Stimulated activated CD8-positive, alpha-beta memory T cell treated with anti-CD3 and anti-CD28 coated beads, Interleukin-2, amount 100 ng/mL, for 1 hour (primary cell): ENCODE results near the gene OR10K1.
"Not testable (repeated sequence)": the region's sequence is repeated elsewhere in the genome, so short reads cannot be mapped to it uniquely, and the experiment has no call there.

Source experiments
- DNase-seq, 2 donors: peaks; one replicate each; pipeline ENCODE4 v3.0.0-alpha.2; 2020; ENCODE audit warnings: low read depth in 2 of 2

Gene OR10K1, protein sequence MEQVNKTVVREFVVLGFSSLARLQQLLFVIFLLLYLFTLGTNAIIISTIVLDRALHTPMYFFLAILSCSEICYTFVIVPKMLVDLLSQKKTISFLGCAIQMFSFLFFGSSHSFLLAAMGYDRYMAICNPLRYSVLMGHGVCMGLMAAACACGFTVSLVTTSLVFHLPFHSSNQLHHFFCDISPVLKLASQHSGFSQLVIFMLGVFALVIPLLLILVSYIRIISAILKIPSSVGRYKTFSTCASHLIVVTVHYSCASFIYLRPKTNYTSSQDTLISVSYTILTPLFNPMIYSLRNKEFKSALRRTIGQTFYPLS

DNA sequence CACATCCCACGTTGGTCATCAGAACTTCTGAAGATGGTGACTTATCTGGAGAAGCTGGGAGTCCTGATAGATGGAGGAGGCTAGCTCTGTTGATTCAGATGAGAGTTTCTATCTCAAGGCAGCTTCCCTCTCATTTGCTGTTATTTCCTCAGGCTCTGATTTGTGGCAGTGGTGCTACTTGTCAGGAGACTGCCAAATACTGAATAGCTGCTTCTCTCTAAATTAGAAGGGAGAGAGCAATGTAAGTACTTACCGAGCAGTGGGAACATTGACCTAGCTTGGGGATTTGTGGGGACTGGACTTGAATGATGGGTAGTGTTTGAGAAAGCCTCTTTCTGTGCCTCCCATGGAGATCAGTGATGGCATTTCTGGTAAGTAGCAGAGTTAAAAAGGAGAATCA lies at the start of gene OR10K1:
Gene OR10K1 (plus strand): TSS at position 301 of the 400 bp plus-strand sequence. CDS start 3,728 bp downstream, outside the sequence.
- no peak for DNase-seq

GRCh38 chr1:158414651-158415345 lies 46.8 kb upstream of the OR10K1 start:
- no peak for DNase-seq

GRCh38 chr1:158417586-158417985 lies 44.0 kb upstream of the OR10K1 start:
- no peak for DNase-seq

DNA sequence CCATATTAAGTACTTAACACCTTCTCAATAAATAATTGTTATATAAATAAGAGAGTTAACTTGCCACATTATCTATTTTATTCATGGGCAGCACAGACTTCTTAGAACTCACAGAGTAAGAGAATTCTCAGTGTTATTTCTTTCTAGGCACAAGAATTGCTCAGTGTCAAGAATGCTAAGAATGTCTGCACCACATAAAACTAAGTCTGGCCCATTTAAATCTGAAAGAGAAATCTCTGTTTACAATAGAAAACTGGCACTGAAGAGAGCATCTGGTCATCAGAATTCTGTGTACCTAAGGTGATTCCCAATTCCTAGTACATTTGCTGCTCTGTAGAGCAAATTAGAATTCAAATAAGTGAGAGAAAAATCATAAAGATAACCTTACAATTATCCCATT lies 39.4 kb upstream of the OR10K1 start:
- DNase-seq: no peak

DNA sequence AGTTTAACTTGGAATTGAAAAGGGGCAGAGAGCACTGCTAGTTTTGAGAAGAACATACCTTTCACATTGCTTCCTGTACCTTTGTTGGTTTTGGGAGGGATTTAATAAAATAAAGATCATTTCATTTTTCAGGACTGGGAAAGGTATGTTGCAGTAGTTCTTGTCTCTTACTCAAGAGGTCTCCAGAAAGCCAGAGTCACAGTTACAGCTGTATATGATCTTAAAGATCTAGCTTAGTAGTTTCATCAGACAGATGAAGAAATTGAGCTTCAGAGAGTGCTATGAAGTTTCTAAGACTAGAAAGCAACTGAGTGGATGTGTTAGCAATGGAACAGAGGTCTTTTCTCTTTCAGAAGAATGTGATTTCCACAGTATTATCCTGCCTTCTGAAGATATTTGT lies 36.6 kb upstream of the OR10K1 start:
- no peak for DNase-seq

- DNase-seq: no peak
Measured at GRCh38 chr1:158426137-158426536, 35.5 kb upstream of the OR10K1 start, which contains the start of gene OR10K2. TSS of gene OR10K2 (minus strand) at chr1:158426237. CDS start at chr1:158420866, 5,371 bp downstream.

- DNase-seq: not testable (repeated sequence)
Measured at GRCh38 chr1:158430163-158430562, 31.5 kb upstream of the OR10K1 start.

DNA sequence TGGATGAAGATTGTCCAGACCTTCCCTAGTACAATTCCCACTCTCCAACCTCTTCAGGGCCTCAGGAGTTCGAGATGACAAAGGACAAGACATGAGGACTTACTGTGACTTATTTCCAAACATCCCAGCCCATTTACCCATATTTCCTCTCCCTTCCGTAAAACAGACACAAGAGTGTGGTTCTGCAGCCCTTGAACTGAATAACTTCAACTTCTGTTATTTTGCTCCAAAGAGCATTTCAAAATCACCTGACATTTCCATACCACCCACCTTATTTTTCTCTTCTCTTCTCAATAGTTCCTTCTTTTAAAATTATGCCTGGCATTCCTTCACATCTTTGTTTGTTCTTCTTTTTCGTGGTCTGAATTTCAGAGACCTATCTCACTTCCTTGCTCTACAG lies 26.9 kb upstream of the OR10K1 start:
- DNase-seq: no peak

- no peak for DNase-seq
Measured at GRCh38 chr1:158445376-158445775, 16.3 kb upstream of the OR10K1 start.

DNA sequence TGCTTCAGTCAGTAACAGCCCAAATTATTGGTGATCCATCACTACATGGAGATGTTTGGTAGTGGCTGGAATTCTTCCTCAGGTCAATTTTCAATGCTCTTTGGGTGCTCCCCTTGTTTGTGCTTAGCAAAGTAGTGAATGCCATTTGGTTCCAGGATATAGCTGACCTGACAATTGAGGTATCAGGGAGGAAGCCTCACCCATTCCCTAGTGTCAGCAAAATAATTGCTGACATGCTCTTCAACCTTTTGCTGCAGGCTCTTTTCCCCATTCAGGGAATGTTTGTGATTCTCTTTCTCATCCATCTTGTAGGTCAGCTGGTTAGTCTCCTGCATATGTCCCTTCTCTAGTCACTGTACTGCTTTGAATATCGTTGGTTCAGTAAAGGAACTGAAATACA lies 7.1 kb upstream of the OR10K1 start:
- no peak for DNase-seq

DNA sequence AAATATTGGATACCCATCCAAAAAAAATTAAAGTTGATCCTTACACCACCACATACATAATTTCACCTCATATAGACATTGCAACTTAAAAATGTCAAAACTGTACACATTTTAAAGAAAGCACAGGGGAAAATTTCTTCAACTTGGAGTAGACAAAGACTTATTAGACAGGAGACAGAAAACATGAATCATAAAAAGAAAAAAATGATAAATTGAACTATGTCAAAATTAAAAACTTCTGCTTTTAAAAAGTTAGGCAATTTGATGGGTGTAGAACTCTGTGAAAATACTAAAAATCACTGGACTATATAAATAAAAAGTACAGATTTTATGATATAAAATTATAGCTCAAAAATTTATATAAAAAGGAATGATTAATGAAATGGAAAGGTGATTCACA lies 4.4 kb upstream of the OR10K1 start:
- DNase-seq: no peak

GRCh38 chr1:158458263-158458662 lies 3.4 kb upstream of the OR10K1 start:
- no peak for DNase-seq

DNA sequence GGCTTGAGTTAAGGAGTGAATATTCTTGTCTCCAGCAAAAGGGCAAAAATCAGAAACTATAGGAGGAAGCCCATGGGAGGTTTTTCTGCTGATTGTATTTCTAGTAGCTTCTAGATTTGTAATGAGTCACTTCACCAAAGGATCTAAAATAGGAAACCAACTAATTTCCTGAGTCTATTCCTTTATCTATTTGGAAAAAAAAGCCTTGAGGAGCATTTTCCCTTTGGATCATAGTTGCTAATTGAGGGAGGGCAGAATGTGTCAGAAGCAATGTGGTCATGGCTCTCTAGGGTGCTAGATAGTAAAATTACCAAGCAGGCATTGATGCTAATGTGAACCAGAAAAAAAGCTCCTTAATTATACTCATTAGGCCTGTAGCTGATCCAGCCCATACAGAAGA lies 10.3 kb downstream of the OR10K1 start, which contains the start of gene OR10R2:
Gene OR10R2 (plus strand): TSS at position 301 of the 400 bp plus-strand sequence. CDS start 106 bp downstream, outside the sequence.
- no peak for DNase-seq

- DNase-seq: no peak
Measured at GRCh38 chr1:158485455-158485854, 23.8 kb downstream of the OR10K1 start.

GRCh38 chr1:158491316-158491715 lies 29.7 kb downstream of the OR10K1 start:
- DNase-seq: no peak

DNA sequence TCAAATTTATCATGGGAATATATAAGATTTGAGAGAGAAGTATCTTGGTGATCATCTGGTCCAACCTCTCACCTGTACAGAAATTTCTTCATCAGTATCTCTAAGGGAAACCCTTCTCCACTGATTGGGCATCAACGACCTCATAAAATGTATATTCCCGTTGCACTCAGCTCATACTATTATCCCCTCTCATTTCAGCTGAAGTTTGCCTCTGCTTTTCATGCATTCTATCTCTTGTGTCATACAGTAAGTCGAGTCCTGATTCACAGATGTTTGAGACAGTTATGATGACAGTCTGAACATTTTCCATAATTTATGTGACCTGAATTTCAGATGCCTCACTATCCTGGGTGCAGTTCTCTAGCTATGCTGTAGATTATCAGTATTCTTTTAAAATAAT lies 31.4 kb downstream of the OR10K1 start:
- no peak for DNase-seq

DNA sequence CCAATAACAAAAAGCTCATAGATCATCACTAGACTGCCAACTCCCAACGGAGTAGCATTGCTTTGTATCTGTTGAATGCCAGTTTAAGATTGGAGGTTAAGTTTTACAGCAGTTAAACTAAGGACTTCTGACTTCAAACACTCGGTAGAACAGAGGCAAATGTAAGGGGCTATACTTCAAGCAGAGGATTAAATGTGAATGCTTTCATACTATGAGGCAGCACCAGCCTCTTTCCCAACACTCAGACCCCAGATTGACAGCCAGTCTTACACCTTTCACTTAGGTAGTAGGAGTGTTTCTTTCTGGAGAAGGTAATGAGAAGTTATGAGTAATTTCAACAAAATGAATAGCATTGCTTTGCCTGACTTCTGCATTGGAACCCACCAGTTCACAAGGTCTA lies 33.2 kb downstream of the OR10K1 start:
- DNase-seq: no peak

- no peak for DNase-seq
Measured at GRCh38 chr1:158496374-158496773, 34.7 kb downstream of the OR10K1 start.

- peak in 1 of 2 donors; percentile 19 for DNase-seq
Measured at GRCh38 chr1:158506369-158506987, 44.8 kb downstream of the OR10K1 start.

DNA sequence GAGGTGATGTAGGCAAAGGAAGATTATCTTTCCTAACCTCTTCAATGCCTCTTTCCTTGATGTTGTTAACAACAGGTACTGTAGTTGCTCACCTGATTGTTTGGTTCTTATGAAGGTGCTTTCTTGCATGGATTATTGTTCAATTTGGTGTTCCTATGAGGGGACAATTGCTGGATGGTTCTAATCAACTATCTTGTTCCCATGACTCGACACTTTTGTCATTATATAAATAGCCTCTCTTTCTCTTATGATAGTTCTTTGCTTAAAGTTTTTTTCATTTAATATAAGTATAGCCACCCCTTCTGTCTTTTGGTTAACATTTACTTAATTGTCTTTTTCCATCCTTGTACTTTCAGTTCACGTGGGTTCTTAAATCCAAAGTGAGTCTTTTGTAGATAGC lies 45.9 kb downstream of the OR10K1 start:
- DNase-seq: no peak

DNA sequence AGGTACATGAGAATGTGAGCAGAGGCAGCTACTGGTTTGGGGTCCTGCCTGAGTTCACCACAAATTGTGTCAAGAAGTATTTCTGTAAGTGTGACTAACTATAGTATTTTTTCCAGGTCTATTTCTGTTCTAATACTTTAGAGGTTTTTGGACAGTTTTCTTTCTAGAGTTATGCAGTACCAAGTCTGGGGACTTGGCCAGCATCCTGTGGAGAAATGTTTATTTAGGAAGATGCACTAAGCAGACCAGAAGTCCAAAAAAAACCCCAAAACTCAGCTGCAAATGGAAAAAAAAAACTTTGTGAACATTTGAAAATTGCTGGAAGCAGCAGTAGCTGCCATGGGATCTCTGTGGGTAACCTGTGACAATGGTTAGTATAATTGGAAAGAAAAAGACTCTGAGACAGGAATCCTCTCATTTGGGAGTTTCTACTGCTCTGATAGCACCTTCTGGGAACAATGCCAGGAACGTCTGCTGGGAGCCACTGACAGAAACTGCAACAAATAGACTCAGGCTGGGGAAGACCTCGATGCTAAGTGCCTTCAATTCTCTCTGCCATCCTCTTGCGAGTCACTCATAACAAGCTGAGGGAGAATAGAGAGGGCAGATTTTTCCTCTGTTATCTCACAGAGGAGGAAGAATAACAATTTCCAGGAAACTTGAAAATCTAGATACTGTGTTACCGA lies 48.0 kb downstream of the OR10K1 start:
- DNase-seq: no peak

- DNase-seq: no peak
Measured at GRCh38 chr1:158516966-158517365, 55.3 kb downstream of the OR10K1 start.
